Heart left ventricle (tissue), 13 donors: Measurements from ENCODE around the gene MAFF.

Experiments used
- CTCF ChIP-seq, 12 donors: fragments of 200-600 bp; sonication (generic) in 4 of 12; IDR thresholded peaks; one replicate each; pipeline versions ENCODE4 v1.5.0 to v1.8.0; 2018 to 2022; ENCODE audit warnings: antibody characterized with exemption in 12 of 12, mild to moderate bottlenecking in 5 of 12
- POLR2A ChIP-seq, 2 donors: fragments of 450-650 bp; IDR thresholded peaks; one replicate each; pipeline ENCODE4 v1.6.1; 2017; ENCODE audit warnings: antibody characterized with exemption in 2 of 2, mild to moderate bottlenecking in 2 of 2, moderate library complexity in 2 of 2
- donor health status: ischemic (EF 13 %, LVEDD 7.1; RV severe dilation, severe dysfunction).
- donor health status: DM: no; HTN: yes; CAD: no.
- donor health status: DM: no; HTN: no; CAD: no.
- donor health status: ischemic (EF 25% LVEDD 6.9; RV normal size, moderate dysfunction).
- donor health status: ischemic (EF 25% LVEDD 5.7; RV mildly dilated, moderate dysfunction).
- donor health status: ischemic (EF 35%, LVEDD 5.7; RV mildly dilated, moderate dysfunction).
- donor health status: nonischemic (EF 11% LVEDD 7.7; RV severe dilation, severe dysfunction).
- donor health status: DM: yes; HTN: yes; CAD: no.
- donor health status: PGD.
- donor health status: ischemic (EF 29% LVEDD 5.4; RV normal size, mild dysfunction).
- donor health status: nonischemic (EF 23%, LVEDD 6.1; RV moderate dilation, normal function).

DNA sequence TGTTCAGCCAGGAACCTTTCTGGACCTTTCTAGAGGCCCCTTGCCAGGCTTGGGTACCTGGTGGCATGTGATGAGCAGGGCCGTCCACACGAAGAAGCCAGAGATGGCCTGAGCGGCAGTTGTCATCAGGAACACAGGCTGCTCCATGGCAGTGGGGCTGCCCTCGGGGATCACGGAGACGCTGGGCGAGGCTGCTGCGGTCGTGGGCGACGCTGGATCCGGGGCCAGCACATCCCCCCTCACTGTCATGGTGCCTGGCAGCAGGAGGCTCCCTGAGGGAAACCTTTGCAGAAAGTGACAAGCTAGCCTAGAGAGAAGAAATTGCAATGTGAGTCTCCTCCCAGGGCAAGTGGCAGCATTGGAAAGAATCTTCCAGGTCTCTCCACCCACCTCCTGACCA is 45.9 kb downstream of the MAFF start:
- TF ChIP-seq CTCF (IDR thresholded peaks at IDR 0.05), result no peak
- no peak for TF ChIP-seq POLR2A (IDR thresholded peaks at IDR 0.05)
